ENCODE results near the gene PPP4R3B.

PPP4R3B gene

DNA sequence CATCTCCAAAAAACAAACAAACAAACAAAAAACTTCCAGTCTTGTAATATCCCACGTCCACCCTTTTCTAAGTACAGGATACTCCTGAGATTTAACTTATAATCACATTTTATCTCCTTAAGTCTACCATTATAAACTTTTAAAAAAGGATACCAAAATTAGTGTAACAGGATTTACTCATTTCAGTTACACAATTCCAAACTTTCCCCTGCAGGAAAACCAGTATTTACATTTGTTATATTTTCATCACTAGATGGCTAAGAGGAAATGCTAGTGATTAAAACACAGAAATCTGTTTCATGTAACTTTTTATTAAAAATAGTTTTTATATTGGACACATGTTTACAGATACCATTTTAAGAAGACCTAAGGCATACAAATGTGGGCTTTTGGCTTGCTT lies 70.4 kb downstream of the PPP4R3B start:
- Histone ChIP-seq H3K4me1 (ENCODE audit: control insufficient read depth, insufficient read depth, low read length) (no peaks in the 10 kb centered on the region), H3K9ac (ENCODE audit: low read length) (no peak overlapping the region), H3K4me3 (ENCODE audit: low read length) (no peak overlapping the region), H3K27me3 (ENCODE audit: control insufficient read depth, insufficient read depth, low read length) (no peaks in the 10 kb centered on the region), H3K9me3 (ENCODE audit: control insufficient read depth, low read length) (no peaks in the 10 kb centered on the region), H3K36me3 (ENCODE audit: control insufficient read depth, insufficient read depth, low read length) (peaks cover 3% of the 10 kb centered on the region)

DNA sequence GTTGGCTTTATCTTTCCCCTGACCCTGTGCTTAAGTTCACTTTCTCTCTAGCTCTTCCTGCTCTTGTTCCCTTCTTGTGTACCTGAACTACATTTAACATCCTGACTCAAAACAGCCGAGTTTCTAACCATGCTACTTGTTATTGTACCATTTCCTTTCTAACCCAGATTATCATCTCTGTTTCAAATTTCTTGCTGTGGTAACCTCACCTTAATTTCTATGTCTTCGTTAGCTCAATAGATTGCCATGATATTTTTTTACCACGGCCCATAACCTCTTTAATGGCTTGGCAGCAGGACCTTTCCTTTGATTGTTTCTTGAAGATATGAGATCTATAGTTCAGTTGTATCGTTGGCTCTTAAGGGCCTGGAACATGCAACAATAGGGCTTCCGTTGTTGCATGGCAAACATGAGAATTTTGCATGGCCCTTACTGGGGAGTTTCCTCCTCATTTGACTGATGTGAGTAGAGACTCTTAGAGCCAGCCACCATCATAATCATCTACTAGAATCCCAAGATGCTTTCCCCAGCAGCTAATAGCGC lies 86.8 kb downstream of the PPP4R3B start:
- H3K4me1 ChIP-seq (ENCODE audit: control insufficient read depth, insufficient read depth, low read length), result no peaks in the 10 kb centered on the region
- no peaks in the 10 kb centered on the region for H3K9me3 ChIP-seq (ENCODE audit: control insufficient read depth, low read length)
- H3K36me3 ChIP-seq (ENCODE audit: control insufficient read depth, insufficient read depth, low read length), result no peaks in the 10 kb centered on the region
- H3K9ac ChIP-seq (ENCODE audit: low read length), result no peak overlapping the region
- no peaks in the 10 kb centered on the region for H3K27me3 ChIP-seq (ENCODE audit: control insufficient read depth, insufficient read depth, low read length)
- no peak overlapping the region for H3K4me3 ChIP-seq (ENCODE audit: low read length)

DNA sequence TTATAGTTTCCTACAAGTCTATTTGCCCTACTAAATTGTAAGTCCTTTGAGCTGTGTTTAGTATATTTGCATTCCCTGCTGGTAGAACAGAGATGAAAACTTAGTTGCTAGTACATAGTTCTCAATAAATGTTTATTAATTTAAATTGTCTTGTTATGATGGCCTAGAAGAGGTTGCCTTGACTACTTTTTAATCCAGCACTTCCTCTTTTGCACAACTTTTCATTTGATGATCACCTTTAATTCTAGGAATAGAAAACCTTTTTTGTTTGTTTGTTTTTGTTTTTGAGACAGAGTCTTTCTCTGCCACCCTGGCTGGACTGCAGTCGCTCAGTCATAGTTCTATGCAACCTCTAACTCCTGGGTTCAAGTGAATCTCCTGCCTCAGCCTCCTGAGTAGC lies 91.2 kb downstream of the PPP4R3B start:
- H3K4me3 ChIP-seq (ENCODE audit: low read length), result no peak overlapping the region
- no peaks in the 10 kb centered on the region for H3K36me3 ChIP-seq (ENCODE audit: control insufficient read depth, insufficient read depth, low read length)
- H3K27me3 ChIP-seq (ENCODE audit: control insufficient read depth, insufficient read depth, low read length), result no peaks in the 10 kb centered on the region
- H3K9ac ChIP-seq (ENCODE audit: low read length), result no peak overlapping the region
- H3K4me1 ChIP-seq (ENCODE audit: control insufficient read depth, insufficient read depth, low read length), result peaks cover 7% of the 10 kb centered on the region
- no peaks in the 10 kb centered on the region for H3K9me3 ChIP-seq (ENCODE audit: control insufficient read depth, low read length)

DNA sequence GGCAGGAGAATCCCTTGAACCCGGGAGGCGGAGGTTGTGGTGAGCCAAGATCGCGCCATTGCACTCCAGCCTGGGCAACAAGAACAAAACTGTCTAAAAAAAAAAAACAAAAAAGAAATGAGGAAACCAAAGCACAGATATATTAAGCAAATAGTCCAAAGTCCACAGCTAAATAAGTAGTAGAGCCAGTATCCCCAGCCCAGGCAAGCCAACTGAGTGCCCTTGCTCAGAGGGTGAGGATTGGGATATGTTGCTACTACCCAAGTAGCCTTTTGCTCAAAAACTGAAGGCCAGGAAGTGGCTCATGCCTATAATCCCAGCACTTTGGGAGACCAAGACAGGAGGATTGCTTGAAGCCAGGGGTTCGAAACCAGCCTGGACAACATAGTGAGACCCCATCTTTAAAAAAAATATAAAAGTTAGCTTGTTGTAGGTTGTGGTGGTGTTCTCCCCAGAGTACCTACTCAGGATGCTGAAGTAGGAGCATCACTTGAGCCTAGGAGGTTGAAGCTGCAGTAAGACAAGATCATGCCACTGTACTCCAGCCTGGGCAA lies 92.5 kb downstream of the PPP4R3B start:
- Histone ChIP-seq H3K4me1 (ENCODE audit: control insufficient read depth, insufficient read depth, low read length) (peaks cover 7% of the 10 kb centered on the region), H3K36me3 (ENCODE audit: control insufficient read depth, insufficient read depth, low read length) (no peaks in the 10 kb centered on the region), H3K9me3 (ENCODE audit: control insufficient read depth, low read length) (no peaks in the 10 kb centered on the region), H3K9ac (ENCODE audit: low read length) (no peak overlapping the region), H3K27me3 (ENCODE audit: control insufficient read depth, insufficient read depth, low read length) (no peaks in the 10 kb centered on the region), H3K4me3 (ENCODE audit: low read length) (no peak overlapping the region)

DNA sequence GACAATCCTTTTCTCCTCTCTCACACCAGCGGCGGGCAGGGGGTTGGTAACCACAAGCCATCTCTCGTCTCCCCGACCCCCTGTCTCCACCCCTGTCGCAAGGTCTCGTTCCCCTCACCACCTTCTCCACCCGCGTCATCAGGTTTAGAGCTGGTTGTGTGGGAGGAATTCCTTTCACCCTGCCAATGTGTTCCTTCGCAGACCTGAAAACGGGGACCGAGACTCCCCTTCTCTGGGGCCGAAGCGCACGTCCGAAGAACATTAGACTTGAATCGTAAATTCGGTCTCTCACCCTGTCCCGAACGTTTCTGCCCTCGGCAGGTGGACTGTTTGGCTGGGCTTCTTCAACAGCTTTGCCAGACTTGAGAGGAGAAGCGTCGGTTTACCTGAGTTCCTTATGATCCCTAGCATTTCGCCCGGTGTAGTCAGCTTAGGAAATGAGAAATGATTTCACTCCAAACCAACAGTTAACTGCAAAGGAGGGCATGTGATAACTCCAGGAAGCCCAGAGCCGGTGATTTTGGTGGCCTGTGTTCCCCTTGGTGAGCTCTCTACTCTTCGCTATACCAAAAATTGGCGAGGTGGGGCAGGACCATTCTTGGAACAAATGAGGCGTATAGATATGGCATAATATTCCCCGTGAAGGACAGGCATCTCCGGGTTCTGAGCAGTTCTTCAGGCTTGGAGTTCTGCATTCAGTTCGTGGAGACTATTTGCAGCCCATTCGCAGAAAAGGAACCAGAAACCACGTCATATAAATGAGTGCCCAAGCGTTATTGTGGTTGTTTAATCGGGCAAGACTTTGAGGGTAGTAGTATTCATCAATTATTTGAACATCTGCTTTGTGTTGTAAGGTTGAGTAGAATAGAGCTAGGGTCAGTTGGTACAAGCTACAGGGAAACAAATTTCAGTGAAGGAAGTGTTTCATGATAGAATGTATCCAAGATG lies 97.2 kb downstream of the PPP4R3B start:
- peaks cover 12% of the 10 kb centered on the region for H3K4me1 ChIP-seq (ENCODE audit: control insufficient read depth, insufficient read depth, low read length)
- no peaks in the 10 kb centered on the region for H3K27me3 ChIP-seq (ENCODE audit: control insufficient read depth, insufficient read depth, low read length)
- peak overlapping the region; percentile 93 for H3K4me3 ChIP-seq (ENCODE audit: low read length)

DNA sequence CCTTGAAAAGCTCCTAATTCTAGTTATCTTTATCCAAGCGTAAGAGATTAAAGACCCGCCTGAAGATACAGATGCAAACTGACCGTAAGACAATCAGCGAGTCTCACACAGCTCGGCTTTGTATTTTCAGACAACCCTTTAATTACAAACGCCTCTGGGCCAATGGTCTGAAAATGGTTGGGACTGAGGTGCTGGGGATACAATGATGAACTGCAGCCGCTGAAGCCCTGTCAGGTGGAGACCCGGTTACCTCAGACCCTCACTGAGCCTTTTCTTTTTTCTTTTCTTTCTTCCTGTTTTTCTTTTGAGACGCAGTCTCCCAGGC lies 98.6 kb downstream of the PPP4R3B start:
- Histone ChIP-seq H3K4me3 (ENCODE audit: low read length) (peak overlapping the region; percentile 93), H3K9me3 (ENCODE audit: control insufficient read depth, low read length) (no peaks in the 10 kb centered on the region), H3K4me1 (ENCODE audit: control insufficient read depth, insufficient read depth, low read length) (peaks cover 6% of the 10 kb centered on the region), H3K9ac (ENCODE audit: low read length) (peak overlapping the region; percentile 72), H3K27me3 (ENCODE audit: control insufficient read depth, insufficient read depth, low read length) (no peaks in the 10 kb centered on the region), H3K36me3 (ENCODE audit: control insufficient read depth, insufficient read depth, low read length) (no peaks in the 10 kb centered on the region)

More for the DNA sequence above, 97.2 kb downstream of the PPP4R3B start:
- H3K9me3 ChIP-seq (ENCODE audit: control insufficient read depth, low read length), result no peaks in the 10 kb centered on the region
- no peaks in the 10 kb centered on the region for H3K36me3 ChIP-seq (ENCODE audit: control insufficient read depth, insufficient read depth, low read length)
- H3K9ac ChIP-seq (ENCODE audit: low read length), result peak overlapping the region; percentile 72

DNA sequence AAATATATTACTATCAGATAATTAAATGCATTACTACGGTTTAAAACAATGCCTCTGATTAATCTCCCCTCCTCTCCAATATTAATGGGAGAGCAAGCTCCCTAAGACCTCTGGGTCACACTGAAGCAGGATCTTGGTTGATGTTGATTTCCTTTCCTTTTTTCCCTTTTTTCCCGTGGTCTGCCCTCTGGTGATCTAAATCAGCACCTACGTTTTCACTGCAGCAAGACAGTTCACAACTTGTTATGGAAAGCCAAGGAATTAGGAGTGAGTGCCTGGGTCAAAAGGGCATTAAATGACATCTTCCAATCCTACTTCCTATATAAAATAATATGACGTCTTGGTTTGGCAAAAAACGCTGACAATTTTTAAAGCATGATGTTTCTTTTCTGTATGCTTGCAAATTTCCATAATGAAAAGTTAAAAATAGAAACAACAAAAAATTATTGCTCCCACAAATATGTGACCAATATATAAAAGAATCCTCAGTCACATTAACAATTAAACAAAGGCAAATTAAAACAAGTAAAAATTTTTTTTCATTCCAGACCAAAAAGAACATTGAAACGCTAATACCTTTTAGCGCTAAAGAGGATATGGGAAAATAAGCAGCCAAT lies 105.8 kb downstream of the PPP4R3B start:
- peaks cover 2% of the 10 kb centered on the region for H3K4me1 ChIP-seq (ENCODE audit: control insufficient read depth, insufficient read depth, low read length)
- no peak overlapping the region for H3K9ac ChIP-seq (ENCODE audit: low read length)
- H3K36me3 ChIP-seq (ENCODE audit: control insufficient read depth, insufficient read depth, low read length), result no peaks in the 10 kb centered on the region
- H3K27me3 ChIP-seq (ENCODE audit: control insufficient read depth, insufficient read depth, low read length), result no peaks in the 10 kb centered on the region
- H3K4me3 ChIP-seq (ENCODE audit: low read length), result no peak overlapping the region
- H3K9me3 ChIP-seq (ENCODE audit: control insufficient read depth, low read length), result no peaks in the 10 kb centered on the region

DNA sequence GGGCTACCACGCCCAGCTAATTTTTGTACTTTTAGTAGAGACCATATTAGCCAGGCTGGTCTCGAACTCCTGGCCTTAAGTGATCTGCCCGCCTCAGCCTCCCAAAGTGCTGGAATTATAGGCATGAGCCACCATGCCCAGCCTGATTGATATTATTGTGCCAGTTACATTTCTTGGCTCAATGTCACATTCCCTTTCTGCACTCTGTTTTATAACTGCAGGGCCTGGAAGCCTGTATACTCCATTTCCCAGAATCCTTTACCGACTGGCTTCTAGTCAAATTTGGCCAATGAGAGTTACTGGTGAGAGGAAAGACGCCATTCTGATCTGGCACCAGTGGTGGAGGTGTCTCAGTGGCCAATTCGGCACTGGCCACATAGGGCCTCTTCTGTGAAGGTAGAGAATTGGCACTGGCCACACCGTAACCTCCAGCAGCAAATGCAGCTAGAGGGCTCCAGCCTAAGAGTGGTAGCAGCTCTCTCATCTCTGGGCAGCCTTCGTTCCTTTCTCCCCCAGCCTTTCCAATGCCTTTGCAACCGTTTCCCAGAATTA lies 114.8 kb downstream of the PPP4R3B start:
- no peak overlapping the region for H3K4me3 ChIP-seq (ENCODE audit: low read length)
- no peaks in the 10 kb centered on the region for H3K4me1 ChIP-seq (ENCODE audit: control insufficient read depth, insufficient read depth, low read length)
- no peak overlapping the region for H3K9ac ChIP-seq (ENCODE audit: low read length)
- no peaks in the 10 kb centered on the region for H3K27me3 ChIP-seq (ENCODE audit: control insufficient read depth, insufficient read depth, low read length)
- no peaks in the 10 kb centered on the region for H3K9me3 ChIP-seq (ENCODE audit: control insufficient read depth, low read length)
- no peaks in the 10 kb centered on the region for H3K36me3 ChIP-seq (ENCODE audit: control insufficient read depth, insufficient read depth, low read length)

DNA sequence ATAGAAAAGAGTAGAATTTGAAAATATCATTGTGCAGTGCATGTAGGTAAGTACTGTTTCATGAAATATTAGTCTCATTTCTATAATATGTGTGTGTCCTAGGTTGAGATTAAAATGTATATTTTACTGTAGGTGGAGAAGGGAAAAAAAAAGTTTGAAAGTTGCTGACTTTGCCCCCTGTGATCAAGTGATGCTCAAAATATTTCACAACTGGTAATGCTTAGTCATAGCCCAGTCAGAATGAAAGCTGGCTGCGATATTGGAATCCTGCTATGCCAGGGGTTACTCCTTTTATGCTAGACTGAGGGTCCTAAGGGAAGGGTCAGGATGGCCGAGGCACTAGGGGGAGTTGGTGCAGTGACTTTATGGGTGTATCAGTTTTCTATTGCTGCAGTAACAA lies 117.4 kb downstream of the PPP4R3B start:
- Histone ChIP-seq H3K4me1 (ENCODE audit: control insufficient read depth, insufficient read depth, low read length) (no peaks in the 10 kb centered on the region), H3K4me3 (ENCODE audit: low read length) (no peak overlapping the region), H3K9me3 (ENCODE audit: control insufficient read depth, low read length) (no peaks in the 10 kb centered on the region), H3K27me3 (ENCODE audit: control insufficient read depth, insufficient read depth, low read length) (no peaks in the 10 kb centered on the region), H3K36me3 (ENCODE audit: control insufficient read depth, insufficient read depth, low read length) (no peaks in the 10 kb centered on the region), H3K9ac (ENCODE audit: low read length) (no peak overlapping the region)

DNA sequence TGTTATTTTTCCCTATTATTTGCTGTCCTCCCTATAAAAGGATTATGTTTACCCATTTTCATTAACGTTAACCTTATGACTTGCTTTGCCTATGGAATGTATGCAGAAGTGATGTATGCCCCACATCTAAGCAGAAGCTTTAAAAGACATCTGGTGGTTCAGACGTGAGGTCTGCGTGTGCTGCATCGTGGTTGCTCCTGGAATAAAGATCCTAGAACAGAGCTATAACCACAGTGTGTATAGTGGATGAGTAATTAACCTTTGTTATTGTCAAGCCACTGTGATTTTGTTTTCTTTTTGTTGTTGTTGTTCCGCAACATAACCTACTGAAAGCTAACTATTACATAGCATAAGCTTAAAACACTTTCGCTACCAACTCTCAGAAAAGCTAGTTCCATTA lies 118.8 kb downstream of the PPP4R3B start:
- H3K27me3 ChIP-seq (ENCODE audit: control insufficient read depth, insufficient read depth, low read length), result no peaks in the 10 kb centered on the region
- no peaks in the 10 kb centered on the region for H3K36me3 ChIP-seq (ENCODE audit: control insufficient read depth, insufficient read depth, low read length)
- H3K4me1 ChIP-seq (ENCODE audit: control insufficient read depth, insufficient read depth, low read length), result no peaks in the 10 kb centered on the region
- no peak overlapping the region for H3K4me3 ChIP-seq (ENCODE audit: low read length)
- no peak overlapping the region for H3K9ac ChIP-seq (ENCODE audit: low read length)
- H3K9me3 ChIP-seq (ENCODE audit: control insufficient read depth, low read length), result no peaks in the 10 kb centered on the region
